Stimulated activated CD4-positive, alpha-beta T cell treated with anti-CD3 and anti-CD28 coated beads, Interleukin-1b, Interleukin-23, amount 100 ng/mL, for 24 hours (primary cell): ENCODE results near the gene PDE9A.

Source experiments
- DNase-seq, 4 experiments: peaks; one replicate each; pipeline ENCODE4 v3.0.0-alpha.2; 2020; ENCODE audit warnings: low read depth in 4 of 4, low spot score in 1 of 4

Gene PDE9A

DNA sequence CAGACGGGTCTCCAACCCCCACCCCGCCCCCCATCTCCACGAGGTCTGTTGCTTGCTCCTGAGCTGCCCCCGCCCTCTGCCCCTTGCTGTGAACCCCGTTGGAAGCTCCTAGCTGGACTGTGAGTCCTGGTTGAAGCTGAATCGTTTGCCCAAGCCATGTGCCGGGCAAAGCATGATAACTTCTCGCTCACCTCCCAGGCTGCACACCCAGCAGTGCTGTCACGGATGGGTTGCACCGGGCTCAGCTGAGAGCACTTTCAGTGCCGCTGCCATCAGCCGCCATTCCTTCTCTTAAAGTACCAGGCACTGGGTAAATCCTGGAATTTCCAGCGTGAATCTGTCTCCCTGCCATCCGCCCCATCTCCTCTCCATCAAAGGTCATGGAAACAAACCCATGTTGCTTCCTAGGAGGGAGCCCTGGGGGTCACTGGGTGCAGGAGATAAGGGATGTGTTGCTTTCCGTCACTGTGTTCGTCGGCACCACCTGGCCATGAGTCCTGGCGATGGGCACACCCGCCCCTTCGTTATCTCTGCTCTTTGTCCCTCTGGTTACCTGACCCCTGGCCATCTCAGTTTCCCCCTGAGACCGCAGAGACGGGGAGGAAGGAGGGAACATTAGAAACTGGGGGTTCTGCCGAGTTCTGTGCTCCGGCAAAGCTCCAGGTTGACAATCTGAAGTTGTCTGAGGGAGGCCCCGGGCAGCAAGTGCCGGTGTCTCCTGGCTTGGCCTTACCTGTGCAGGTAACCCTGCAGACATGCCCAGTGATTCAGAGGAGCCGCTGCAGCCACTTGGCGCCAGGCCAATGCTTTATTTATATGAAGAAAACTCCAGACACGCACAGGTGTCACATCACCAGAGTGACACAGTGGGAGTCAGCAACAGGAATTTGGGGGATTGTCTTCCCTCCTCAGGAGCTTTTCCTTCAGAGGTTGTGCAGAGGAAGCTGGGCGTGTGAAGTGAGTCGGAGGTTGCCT lies 2.7 kb downstream of the PDE9A start:
- no peak for DNase-seq

GRCh38 chr21:42656872-42657271 lies 3.5 kb downstream of the PDE9A start:
- no peak for DNase-seq

- no peak for DNase-seq
Measured at GRCh38 chr21:42657676-42658319, 4.4 kb downstream of the PDE9A start.

DNA sequence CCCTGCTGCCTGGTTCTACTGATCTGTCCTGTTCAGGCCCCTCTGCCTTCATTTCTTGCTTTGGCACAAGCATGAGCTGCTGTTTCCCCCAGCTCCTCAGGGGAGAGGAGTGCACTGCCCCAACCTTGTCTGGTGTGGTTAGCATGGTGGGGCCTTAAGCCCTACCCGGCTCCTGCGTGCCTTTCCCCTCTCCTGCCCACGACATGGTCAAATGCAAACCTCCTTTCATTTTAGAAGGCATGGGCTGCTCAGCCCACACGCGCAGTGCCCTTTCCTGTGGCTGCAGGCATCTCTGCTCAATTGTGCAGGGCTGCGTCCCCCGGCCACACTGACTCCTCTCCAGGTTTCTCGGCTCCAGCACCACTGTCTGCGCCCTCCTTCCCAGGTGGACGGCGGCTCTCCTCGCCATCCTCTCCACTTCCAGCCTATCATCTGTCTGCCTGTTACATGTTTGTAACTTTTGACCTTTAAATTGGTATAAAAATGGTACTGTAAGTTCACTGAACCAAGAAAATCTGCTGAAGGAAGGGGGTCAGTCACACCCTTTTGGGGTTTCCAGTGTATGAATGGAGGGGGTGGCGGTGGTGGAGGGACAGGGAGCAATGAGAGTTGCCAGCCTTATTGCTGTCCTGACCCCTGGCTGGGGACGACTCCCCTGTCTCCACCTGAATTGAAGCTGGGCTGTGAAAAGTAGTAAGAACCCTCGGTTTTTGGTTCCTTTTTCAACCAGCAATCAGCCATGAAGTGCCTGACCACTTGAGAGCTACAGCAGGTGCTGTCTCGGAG lies 5.1 kb downstream of the PDE9A start:
- no peak for DNase-seq

DNA sequence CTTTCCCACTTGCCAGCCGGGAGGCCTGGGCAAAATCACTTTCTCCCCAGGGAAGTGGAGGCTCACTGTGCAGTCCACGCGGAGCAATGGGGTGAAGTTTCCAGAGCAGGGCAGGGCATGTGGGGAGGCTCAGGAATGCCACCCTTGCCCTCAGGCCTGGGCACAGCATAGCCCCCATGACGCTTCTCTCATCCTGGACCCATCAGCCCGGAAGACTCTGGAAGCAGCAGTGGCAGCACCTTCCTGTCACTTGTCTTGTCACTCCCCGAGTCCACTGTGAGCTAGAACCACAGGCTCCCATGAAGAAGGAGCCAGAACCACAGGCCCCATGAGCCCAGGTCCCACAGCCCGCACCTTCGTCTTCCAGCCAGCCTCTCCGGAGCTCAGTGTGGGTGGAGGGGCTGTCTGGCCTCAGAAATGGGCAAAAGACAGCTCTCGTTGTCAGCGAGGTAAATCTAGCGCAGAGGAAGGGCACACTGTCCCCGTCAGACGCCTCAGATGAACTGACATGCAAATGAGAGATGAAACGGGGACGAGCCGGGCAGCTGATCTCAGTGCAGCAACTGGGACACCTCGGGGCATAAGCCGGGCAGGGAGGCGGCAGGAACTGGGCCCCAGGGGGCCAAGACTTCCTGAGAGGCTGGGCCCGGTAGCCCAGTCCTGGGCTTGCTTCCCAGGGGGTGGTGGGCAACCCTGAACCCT lies 6.1 kb downstream of the PDE9A start:
- DNase-seq = no peak

DNA sequence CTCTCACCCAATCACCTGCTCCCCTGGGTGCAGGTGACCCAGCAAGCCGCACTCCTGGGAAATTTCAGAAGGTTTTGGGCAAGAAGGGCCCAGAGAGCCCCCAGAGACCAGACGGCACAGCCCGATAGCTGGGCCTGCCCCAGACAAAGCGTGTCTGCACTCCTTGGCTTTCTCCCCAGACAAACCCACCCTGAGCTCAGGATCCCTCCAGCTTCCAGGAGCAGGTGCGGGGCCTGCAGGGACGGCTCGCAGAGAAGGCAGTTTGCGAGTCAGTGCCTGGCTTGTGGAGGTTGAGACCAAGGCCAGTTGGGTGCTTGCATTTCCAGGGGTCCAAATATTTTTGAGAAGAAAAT lies 6.7 kb downstream of the PDE9A start:
- no peak for DNase-seq

DNA sequence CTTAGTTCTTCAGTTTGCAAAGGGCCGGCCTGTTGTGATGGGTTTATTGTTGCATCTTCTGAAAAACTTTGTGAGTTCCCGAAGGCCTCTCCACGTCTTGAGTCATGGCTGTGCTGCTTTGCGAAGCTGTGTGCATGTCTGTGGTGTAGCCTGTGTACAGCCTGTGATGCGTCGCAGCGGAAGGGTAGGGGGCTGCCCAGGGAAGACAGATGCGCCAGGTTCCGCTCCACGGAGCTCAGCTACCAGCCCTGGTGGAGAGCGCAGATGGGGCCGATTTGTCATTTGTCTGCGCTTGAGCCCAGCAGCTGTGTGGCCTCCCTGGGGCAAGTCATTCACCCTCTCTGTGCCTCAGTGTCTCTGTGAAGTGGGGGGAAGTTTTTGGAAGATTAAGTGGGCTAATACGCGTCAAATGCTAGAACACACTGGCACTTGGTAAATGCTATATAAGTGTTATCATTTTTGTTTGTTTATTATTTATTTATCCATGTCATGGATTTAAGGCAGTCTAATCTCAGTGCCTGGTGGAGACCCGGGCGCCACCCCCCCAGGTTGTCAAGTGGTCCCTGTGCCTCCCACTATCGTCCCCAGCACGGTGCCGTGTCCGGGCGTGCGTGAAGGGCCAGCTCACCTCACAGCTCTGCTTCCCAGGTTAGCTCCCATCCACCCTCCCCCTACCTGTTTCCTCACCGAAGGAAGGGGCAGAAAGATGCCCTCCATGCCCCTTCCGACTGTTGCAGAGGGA lies 8.4 kb downstream of the PDE9A start:
- no peak for DNase-seq

DNA sequence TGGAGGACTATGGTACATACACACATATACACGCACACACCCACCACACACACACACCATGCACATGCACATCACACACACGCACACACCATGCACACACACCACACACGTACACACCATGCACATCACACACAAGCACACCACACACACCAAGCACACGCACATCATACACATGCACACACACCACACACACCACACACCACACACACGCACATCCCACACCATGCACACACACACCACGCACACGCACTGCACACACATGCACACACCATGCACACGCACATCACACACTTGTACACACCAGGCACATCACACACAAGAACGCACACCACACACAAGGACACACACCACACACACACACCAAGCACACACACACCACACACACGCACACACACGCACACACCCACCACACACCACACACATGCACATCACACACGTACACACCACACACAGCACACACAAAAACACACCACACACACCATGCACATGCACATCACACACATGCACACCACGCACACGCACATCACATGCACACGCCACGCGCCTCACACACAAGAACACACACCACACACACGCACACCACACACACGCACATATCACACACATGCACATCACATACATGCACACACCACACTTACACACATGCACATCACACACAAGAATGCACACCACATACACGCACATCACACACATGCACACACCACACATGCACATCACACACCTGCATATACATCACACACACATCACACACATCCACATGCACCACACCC lies 9.2 kb downstream of the PDE9A start:
- DNase-seq = no peak

DNA sequence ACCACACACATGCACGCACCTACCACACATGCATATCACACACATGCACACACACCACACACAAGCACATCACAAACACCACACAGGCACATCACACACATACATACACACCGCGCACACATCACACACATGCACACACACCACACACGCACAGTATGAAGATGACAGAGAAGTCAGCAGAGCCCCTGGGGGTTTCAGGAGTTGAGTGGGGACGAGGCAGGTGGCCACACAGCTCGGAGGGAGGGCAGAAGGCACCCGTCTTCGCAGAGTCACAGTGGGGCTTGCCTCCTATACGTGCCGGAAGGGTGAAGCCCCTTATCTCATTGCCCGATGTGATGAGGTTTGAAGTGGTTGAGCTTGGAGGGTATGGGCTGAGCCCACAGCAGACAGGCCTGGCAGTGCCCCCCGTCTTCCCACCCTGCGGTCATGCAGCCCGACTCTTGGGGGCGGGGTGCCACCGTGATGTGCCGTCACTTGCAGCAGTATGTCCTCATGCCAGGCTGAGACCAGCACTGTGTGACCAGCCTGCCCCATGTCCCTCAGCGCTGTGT lies 9.9 kb downstream of the PDE9A start:
- no peak for DNase-seq

GRCh38 chr21:42663860-42664535 lies 10.6 kb downstream of the PDE9A start:
- DNase-seq = no peak

DNA sequence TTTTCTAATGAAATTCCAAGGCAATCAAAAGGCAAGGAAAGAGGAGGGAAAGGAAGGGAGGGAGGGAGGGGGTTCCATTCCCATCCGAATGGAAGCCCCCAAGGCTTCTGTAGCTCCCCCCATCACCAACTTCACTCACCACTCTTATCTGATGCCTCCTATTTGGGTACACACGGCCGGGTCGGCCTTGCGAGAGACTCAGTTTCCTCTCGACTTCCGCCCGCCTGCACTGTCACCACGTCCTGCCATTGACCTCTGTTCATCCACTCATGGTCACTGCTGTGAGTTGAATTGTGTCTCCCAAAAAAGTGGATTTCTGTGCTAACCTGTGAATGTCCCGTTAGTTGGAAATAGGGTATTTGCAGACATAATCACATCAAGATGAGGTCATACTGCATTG lies 11.2 kb downstream of the PDE9A start:
- no peak for DNase-seq

- no peak for DNase-seq
Measured at GRCh38 chr21:42665026-42665425, 11.6 kb downstream of the PDE9A start.

DNA sequence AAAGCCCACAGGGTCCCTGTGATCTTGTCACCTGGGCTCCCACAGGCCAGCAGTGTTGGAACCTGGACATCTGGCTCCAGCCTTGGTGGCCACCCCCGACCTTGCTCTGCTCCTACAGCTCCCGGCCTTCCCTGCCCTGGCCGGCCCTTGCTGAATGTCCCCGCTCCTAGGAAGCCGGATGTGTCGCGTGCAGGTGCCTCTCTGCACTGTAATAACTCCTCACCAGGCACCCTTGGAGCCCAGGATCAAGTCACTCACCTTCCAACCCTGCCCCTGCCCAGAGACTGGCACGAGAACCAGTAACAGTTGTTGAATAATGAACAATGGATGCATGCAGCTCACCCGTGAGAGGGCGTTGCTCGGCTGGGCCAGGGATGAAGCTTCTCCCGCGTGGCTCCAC lies 12.1 kb downstream of the PDE9A start:
- no peak for DNase-seq

DNA sequence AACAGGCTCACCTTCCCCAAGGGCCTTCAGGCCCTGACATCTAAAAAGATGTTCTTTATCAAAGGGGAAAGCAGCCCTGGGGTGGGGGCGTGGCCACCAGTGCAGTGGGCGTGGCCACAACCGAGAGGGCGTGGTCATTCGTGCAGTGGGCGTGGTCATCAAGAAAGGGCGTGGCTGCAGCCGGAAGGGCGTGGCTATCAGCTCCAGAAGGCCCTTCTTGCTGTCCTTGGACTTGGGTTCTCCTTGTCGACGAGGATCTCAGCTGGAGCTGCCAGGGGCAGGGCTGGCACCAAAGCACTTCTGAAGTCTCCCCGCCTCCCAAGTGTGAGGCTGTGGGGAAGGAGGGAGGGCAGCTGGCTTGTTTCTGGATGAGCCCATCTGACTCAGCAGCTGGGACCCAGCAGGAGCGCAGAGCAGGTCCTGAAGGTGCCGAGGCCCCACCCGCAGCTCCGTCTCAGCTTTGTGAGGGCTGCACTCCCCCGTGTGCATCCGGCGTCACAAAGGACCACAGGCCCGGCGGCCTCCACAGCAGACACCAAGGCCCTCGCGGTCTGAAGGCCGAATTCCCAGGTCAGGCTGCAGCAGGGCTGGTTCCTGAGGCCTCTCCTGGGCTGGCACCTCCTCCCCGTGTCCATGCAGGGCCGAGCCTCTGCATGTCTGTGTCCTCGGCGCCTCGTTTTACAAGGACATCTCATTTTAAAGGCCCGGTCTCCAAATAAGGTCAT lies 12.8 kb downstream of the PDE9A start:
- DNase-seq = no peak

DNA sequence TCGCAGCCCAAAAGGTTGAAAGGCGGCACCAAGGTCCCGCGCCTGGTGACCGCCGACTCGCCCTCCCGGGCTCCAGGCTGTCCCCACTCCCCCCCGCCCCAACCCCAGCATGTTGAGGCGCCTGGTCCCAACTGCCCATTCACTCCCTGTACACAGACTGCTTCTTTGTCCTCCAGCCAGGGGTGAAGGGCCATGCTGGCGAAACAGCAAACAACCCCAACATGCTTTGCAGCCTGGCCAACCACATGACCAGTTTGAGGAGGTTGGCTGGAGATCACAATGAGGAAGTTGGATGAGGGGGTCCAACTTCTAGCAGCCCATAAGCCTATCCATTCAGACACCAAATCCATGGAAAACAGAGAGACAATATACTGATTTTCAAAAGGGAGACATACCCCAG lies 13.5 kb downstream of the PDE9A start:
- DNase-seq = no peak

DNA sequence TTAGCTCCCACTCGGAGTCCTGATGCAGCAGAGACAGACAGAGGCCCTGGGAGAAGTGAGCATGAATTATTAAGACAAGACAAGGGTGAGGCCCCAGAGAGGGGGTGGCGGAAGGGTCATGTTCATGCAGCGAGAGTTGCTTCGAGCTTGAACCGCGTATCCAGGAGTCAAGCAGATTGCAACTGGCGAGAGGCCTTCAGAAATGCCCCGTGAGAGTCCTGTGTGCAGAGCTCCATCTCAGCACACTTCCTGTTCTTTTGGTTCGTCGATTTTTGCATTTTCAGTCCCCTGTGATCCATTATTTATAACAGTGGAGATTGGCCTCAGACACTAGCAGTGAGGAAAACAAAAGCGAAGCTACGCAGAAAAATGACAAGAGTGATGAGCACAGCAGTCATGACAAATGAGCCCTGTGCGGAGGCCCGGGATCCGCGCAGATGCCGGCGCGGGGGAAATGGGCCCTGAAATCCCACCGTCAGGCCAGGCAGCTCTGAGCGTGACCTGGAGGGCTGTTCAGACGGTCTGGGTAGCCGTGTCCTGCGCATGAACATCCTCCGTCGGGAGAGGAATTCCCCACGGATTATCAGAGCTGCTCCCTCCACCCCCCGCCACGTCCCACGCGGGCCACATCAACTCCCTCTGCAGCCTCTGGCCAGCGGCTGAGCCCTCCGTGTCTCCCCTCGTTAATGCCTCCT lies 15.0 kb downstream of the PDE9A start:
- no peak for DNase-seq

- no peak for DNase-seq
Measured at GRCh38 chr21:42669041-42669440, 15.6 kb downstream of the PDE9A start.
